Measurements from ENCODE around the gene BSPRY. TPM values are rescaled to one million over a fixed set of nuclear protein-coding genes. Genes with fewer than 3 reads are reported as not detected.

The BSPRY gene
- total and polyA plus RNA-seq, 2 donors (not counting 1 experiment from before 2014, with no cell fraction given) = not detected

- no peak for TF ChIP-seq EZH2 (IDR thresholded peaks at IDR 0.05; ENCODE audit: low read length, missing control alignments)
- TF ChIP-seq, protein P1, sequence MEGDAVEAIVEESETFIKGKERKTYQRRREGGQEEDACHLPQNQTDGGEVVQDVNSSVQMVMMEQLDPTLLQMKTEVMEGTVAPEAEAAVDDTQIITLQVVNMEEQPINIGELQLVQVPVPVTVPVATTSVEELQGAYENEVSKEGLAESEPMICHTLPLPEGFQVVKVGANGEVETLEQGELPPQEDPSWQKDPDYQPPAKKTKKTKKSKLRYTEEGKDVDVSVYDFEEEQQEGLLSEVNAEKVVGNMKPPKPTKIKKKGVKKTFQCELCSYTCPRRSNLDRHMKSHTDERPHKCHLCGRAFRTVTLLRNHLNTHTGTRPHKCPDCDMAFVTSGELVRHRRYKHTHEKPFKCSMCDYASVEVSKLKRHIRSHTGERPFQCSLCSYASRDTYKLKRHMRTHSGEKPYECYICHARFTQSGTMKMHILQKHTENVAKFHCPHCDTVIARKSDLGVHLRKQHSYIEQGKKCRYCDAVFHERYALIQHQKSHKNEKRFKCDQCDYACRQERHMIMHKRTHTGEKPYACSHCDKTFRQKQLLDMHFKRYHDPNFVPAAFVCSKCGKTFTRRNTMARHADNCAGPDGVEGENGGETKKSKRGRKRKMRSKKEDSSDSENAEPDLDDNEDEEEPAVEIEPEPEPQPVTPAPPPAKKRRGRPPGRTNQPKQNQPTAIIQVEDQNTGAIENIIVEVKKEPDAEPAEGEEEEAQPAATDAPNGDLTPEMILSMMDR (conservative IDR thresholded peaks at IDR 0.05 in 1 of 2, IDR thresholded peaks at IDR 0.05 in 1 of 2; ENCODE audit: low read depth in 1 of 2, low read length in 2 of 2) = no peak
- H3K79me2 ChIP-seq (ENCODE audit: control insufficient read depth, insufficient read depth, low read length) = no peaks in the 10 kb centered on the region
- no peaks in the 10 kb centered on the region for H4K20me1 ChIP-seq (ENCODE audit: control insufficient read depth, extremely low read depth, insufficient read depth, low read length)
- no peak for DNase-seq (ENCODE audit: low read depth in 2 of 2)
- H3K9ac ChIP-seq (ENCODE audit: insufficient read depth, low read length) = no peak within 1 kb of the TSS
- H3K9me3 ChIP-seq (ENCODE audit: control insufficient read depth, insufficient read depth, low read depth, low read length) = no peaks in the 10 kb centered on the region
- H3K4me1 ChIP-seq (ENCODE audit: control insufficient read depth, extremely low read depth, insufficient read depth, low read length) = no peaks in the 10 kb centered on the region
- no peak within 1 kb of the TSS for H3K4me2 ChIP-seq (ENCODE audit: extremely low read depth, insufficient read depth, low read length)
- no peak within 1 kb of the TSS for H3K4me3 ChIP-seq (replicated peaks in 1 of 4; ENCODE audit: control extremely low read depth in 1 of 4, insufficient read depth in 1 of 4, low read depth in 3 of 4, low read length in 4 of 4)
- H3K36me3 ChIP-seq (ENCODE audit: control insufficient read depth, insufficient read depth, low read length) = no peaks in the 10 kb centered on the region
- H3K27ac ChIP-seq (ENCODE audit: insufficient read depth, low read length) = no peak within 1 kb of the TSS
- peaks cover 3% of the 10 kb centered on the region for H3K27me3 ChIP-seq (ENCODE audit: control insufficient read depth, insufficient read depth, low read length)
- H2AFZ ChIP-seq (ENCODE audit: low read length) = no peak within 1 kb of the TSS
Measured at GRCh38 chr9:113302792-113303418, 46.4 kb upstream of the BSPRY start, which contains the start of gene RNF183. Gene RNF183, minus strand, starts transcription at chr9:113303376. Its CDS starts 5,192 bp downstream, at chr9:113298184.

DNA sequence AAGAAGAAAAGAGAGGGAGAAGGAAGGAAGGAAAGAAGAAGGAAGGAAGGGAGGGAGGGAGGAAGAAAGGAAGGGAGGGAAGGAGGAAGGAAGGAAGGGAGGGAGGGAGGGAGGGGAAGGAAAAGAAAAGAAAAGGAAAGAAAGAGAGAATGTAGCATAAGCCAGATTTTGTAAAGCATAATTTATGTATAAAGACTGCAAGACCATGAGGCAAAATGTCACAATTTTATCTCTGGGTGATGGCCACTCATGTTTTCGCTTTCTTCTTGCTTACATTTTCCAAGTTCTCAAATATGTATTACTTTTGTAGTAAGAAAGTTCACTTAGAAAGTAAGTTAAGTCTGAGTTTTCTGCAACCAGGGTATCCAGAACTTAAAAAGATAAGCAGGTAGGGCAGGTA is 42.8 kb upstream of the BSPRY start:
- TF ChIP-seq EZH2 (IDR thresholded peaks at IDR 0.05; ENCODE audit: low read length, missing control alignments) = no peak
- TF ChIP-seq, protein P1 (conservative IDR thresholded peaks at IDR 0.05 in 1 of 2, IDR thresholded peaks at IDR 0.05 in 1 of 2; ENCODE audit: low read depth in 1 of 2, low read length in 2 of 2) = no peak
- Histone ChIP-seq H3K4me2 (ENCODE audit: extremely low read depth, insufficient read depth, low read length) (no peak overlapping the region), H3K36me3 (ENCODE audit: control insufficient read depth, insufficient read depth, low read length) (no peaks in the 10 kb centered on the region)

GRCh38 chr9:113307396-113307975 is 41.9 kb upstream of the BSPRY start:
- H3K4me2 ChIP-seq (ENCODE audit: extremely low read depth, insufficient read depth, low read length) = no peak overlapping the region
- H3K27ac ChIP-seq (ENCODE audit: insufficient read depth, low read length) = no peak overlapping the region
- H3K79me2 ChIP-seq (ENCODE audit: control insufficient read depth, insufficient read depth, low read length) = no peaks in the 10 kb centered on the region
- H3K9me3 ChIP-seq (ENCODE audit: control insufficient read depth, insufficient read depth, low read depth, low read length) = no peaks in the 10 kb centered on the region
- H4K20me1 ChIP-seq (ENCODE audit: control insufficient read depth, extremely low read depth, insufficient read depth, low read length) = no peaks in the 10 kb centered on the region
- no peaks in the 10 kb centered on the region for H3K36me3 ChIP-seq (ENCODE audit: control insufficient read depth, insufficient read depth, low read length)
- DNase-seq (ENCODE audit: low read depth in 2 of 2) = no peak
- peaks cover 3% of the 10 kb centered on the region for H3K27me3 ChIP-seq (ENCODE audit: control insufficient read depth, insufficient read depth, low read length)
- H3K4me3 ChIP-seq (replicated peaks in 1 of 4; ENCODE audit: control extremely low read depth in 1 of 4, insufficient read depth in 1 of 4, low read depth in 3 of 4, low read length in 4 of 4) = no peak overlapping the region
- H3K4me1 ChIP-seq (ENCODE audit: control insufficient read depth, extremely low read depth, insufficient read depth, low read length) = no peaks in the 10 kb centered on the region
- no peak overlapping the region for H3K9ac ChIP-seq (ENCODE audit: insufficient read depth, low read length)
- no peak for TF ChIP-seq EZH2 (IDR thresholded peaks at IDR 0.05; ENCODE audit: low read length, missing control alignments)
- TF ChIP-seq, protein P1 (conservative IDR thresholded peaks at IDR 0.05 in 1 of 2, IDR thresholded peaks at IDR 0.05 in 1 of 2; ENCODE audit: low read depth in 1 of 2, low read length in 2 of 2) = no peak
- no peak overlapping the region for H2AFZ ChIP-seq (ENCODE audit: low read length)

More for the DNA sequence above, 42.8 kb upstream of the BSPRY start:
- DNase-seq (ENCODE audit: low read depth in 2 of 2) = no peak
- H3K9ac ChIP-seq (ENCODE audit: insufficient read depth, low read length) = no peak overlapping the region
- H3K27me3 ChIP-seq (ENCODE audit: control insufficient read depth, insufficient read depth, low read length) = peaks cover 3% of the 10 kb centered on the region
- H2AFZ ChIP-seq (ENCODE audit: low read length) = no peak overlapping the region
- H3K9me3 ChIP-seq (ENCODE audit: control insufficient read depth, insufficient read depth, low read depth, low read length) = no peaks in the 10 kb centered on the region
- H4K20me1 ChIP-seq (ENCODE audit: control insufficient read depth, extremely low read depth, insufficient read depth, low read length) = no peaks in the 10 kb centered on the region
- H3K4me3 ChIP-seq (replicated peaks in 1 of 4; ENCODE audit: control extremely low read depth in 1 of 4, insufficient read depth in 1 of 4, low read depth in 3 of 4, low read length in 4 of 4) = no peak overlapping the region
- no peaks in the 10 kb centered on the region for H3K4me1 ChIP-seq (ENCODE audit: control insufficient read depth, extremely low read depth, insufficient read depth, low read length)
- H3K27ac ChIP-seq (ENCODE audit: insufficient read depth, low read length) = no peak overlapping the region
- no peaks in the 10 kb centered on the region for H3K79me2 ChIP-seq (ENCODE audit: control insufficient read depth, insufficient read depth, low read length)
